ENCODE measurements around the gene ASGR2.
"Not testable (repeated sequence)": the region's sequence is repeated elsewhere in the genome, so short reads cannot be mapped to it uniquely, and the experiment has no call there.

The ASGR2 gene

GRCh38 chr17:7101531-7101930 is 13.1 kb downstream of the ASGR2 start:
- H3K9me3 ChIP-seq (ENCODE audit: severe bottlenecking): no peaks in the 10 kb centered on the region
- no peaks in the 10 kb centered on the region for H3K27me3 ChIP-seq (ENCODE audit: insufficient read depth, low read depth, severe bottlenecking)
- no peak for TF ChIP-seq CTCF (IDR thresholded peaks at IDR 0.05; ENCODE audit: low read depth, low read length)
- no peak overlapping the region for H3K27ac ChIP-seq
- H3K36me3 ChIP-seq: no peaks in the 10 kb centered on the region
- H3K4me3 ChIP-seq (ENCODE audit: low read depth, low read length): no peak overlapping the region
- DNase-seq: no peak

- not testable (repeated sequence) for H3K9me3 ChIP-seq (ENCODE audit: severe bottlenecking); H3K36me3 ChIP-seq; DNase-seq; H3K27ac ChIP-seq; H3K27me3 ChIP-seq (ENCODE audit: insufficient read depth, low read depth, severe bottlenecking); H3K4me3 ChIP-seq (ENCODE audit: low read depth, low read length)
Measured at GRCh38 chr17:7100641-7101379, 13.8 kb downstream of the ASGR2 start.

- no peak for DNase-seq
- no peak for TF ChIP-seq CTCF (IDR thresholded peaks at IDR 0.05; ENCODE audit: low read depth, low read length)
- Histone ChIP-seq H3K27me3 (ENCODE audit: insufficient read depth, low read depth, severe bottlenecking) (no peaks in the 10 kb centered on the region), H3K9me3 (ENCODE audit: severe bottlenecking) (no peaks in the 10 kb centered on the region), H3K36me3 (no peaks in the 10 kb centered on the region), H3K4me3 (ENCODE audit: low read depth, low read length) (no peak overlapping the region), H3K27ac (no peak overlapping the region)
Measured at GRCh38 chr17:7098802-7099459, 15.7 kb downstream of the ASGR2 start.

GRCh38 chr17:7097940-7098339 is 16.7 kb downstream of the ASGR2 start:
- H3K27ac ChIP-seq: no peak overlapping the region
- H3K27me3 ChIP-seq (ENCODE audit: insufficient read depth, low read depth, severe bottlenecking): no peaks in the 10 kb centered on the region
- DNase-seq: no peak
- H3K4me3 ChIP-seq (ENCODE audit: low read depth, low read length): no peak overlapping the region
- H3K9me3 ChIP-seq (ENCODE audit: severe bottlenecking): no peaks in the 10 kb centered on the region
- H3K36me3 ChIP-seq: no peaks in the 10 kb centered on the region
- no peak for TF ChIP-seq CTCF (IDR thresholded peaks at IDR 0.05; ENCODE audit: low read depth, low read length)

GRCh38 chr17:7095625-7096024 is 19.0 kb downstream of the ASGR2 start:
- TF ChIP-seq CTCF (IDR thresholded peaks at IDR 0.05; ENCODE audit: low read depth, low read length): no peak
- Histone ChIP-seq H3K4me3 (ENCODE audit: low read depth, low read length) (no peak overlapping the region), H3K27ac (no peak overlapping the region), H3K9me3 (ENCODE audit: severe bottlenecking) (no peaks in the 10 kb centered on the region), H3K36me3 (no peaks in the 10 kb centered on the region), H3K27me3 (ENCODE audit: insufficient read depth, low read depth, severe bottlenecking) (no peaks in the 10 kb centered on the region)
- no peak for DNase-seq

- TF ChIP-seq CTCF (IDR thresholded peaks at IDR 0.05; ENCODE audit: low read depth, low read length): no peak
- no peak overlapping the region for H3K4me3 ChIP-seq (ENCODE audit: low read depth, low read length)
- no peaks in the 10 kb centered on the region for H3K36me3 ChIP-seq
- H3K27ac ChIP-seq: no peak overlapping the region
- H3K9me3 ChIP-seq (ENCODE audit: severe bottlenecking): no peaks in the 10 kb centered on the region
- no peaks in the 10 kb centered on the region for H3K27me3 ChIP-seq (ENCODE audit: insufficient read depth, low read depth, severe bottlenecking)
- DNase-seq: no peak
Measured at GRCh38 chr17:7094652-7095019, 20.0 kb downstream of the ASGR2 start.

GRCh38 chr17:7091311-7092005 is 23.2 kb downstream of the ASGR2 start:
- not testable (repeated sequence) for H3K27ac ChIP-seq; H3K36me3 ChIP-seq; H3K9me3 ChIP-seq (ENCODE audit: severe bottlenecking); DNase-seq; H3K27me3 ChIP-seq (ENCODE audit: insufficient read depth, low read depth, severe bottlenecking)
- peak overlapping the region; percentile 12; the same call in 1 of the 2 replicates for H3K4me3 ChIP-seq (ENCODE audit: low read depth, low read length)

GRCh38 chr17:7089570-7089969 is 25.1 kb downstream of the ASGR2 start:
- H3K36me3 ChIP-seq; H3K9me3 ChIP-seq (ENCODE audit: severe bottlenecking); H3K27me3 ChIP-seq (ENCODE audit: insufficient read depth, low read depth, severe bottlenecking); DNase-seq; H3K4me3 ChIP-seq (ENCODE audit: low read depth, low read length): not testable (repeated sequence)
- H3K27ac ChIP-seq: peak overlapping the region; percentile 94

- H3K36me3 ChIP-seq; H3K27me3 ChIP-seq (ENCODE audit: insufficient read depth, low read depth, severe bottlenecking); H3K9me3 ChIP-seq (ENCODE audit: severe bottlenecking): not testable (repeated sequence)
- peak; percentile 71 for DNase-seq
- H3K4me3 ChIP-seq (ENCODE audit: low read depth, low read length): peak overlapping the region; percentile 27
- H3K27ac ChIP-seq: peak overlapping the region; percentile 94
Measured at GRCh38 chr17:7088442-7088841, 26.2 kb downstream of the ASGR2 start.

All from WERI-Rb-1 (cell line).